B cell (primary cell): Measurements from ENCODE around the gene SLC16A12. TPM values are rescaled to one million over a fixed set of nuclear protein-coding genes. Genes with fewer than 3 reads are reported as not detected.
"Not testable (repeated sequence)": the region's sequence is repeated elsewhere in the genome, so short reads cannot be mapped to it uniquely, and the experiment has no call there.

Experiments used
- ATAC-seq: fragments of 200-7000 bp; cut with Tn5 transposase; one replicate; pipeline ENCODE4 v1.10.0; 2021; ENCODE audit warnings: low read depth, mild to moderate bottlenecking, moderate number of reproducible peaks, moderate library complexity
- CTCF ChIA-PET: fragments of 350-600 bp; sonication (Branson Sonifier 250); formaldehyde crosslinking; loops from one replicate; lab custom pipeline; 2021; ENCODE audit warnings: antibody characterized with exemption, inconsistent platforms; lab: Charles Lee
- POLR2A ChIA-PET: fragments of 350-600 bp; sonication (Branson Sonifier 250); formaldehyde crosslinking; loops from one replicate; lab custom pipeline; 2021; ENCODE audit warnings: antibody characterized with exemption; lab: Charles Lee
- DNase-seq: peaks from one replicate; pipeline ENCODE4 v3.0.0; 2013
- H2AFZ ChIP-seq: 2 replicates; pipeline ENCODE4 v1.6.1; 2012; ENCODE audit warnings: mild to moderate bottlenecking, low read depth, low read length; ENCODE audit not compliant: insufficient read depth, poor library complexity, severe bottlenecking
- H3K27ac ChIP-seq, 2 donors: 1 replicate in 1 of 2; 2 replicates in 1 of 2; pipeline ENCODE4 v1.5.1; 2012 to 2013; ENCODE audit warnings: low read length in 2 of 2, mild to moderate bottlenecking in 2 of 2, moderate library complexity in 1 of 2
- H3K27me3 ChIP-seq, 4 experiments: fragments of 200-600 bp in 1 of 4; sonication (generic) in 1 of 4; replicated peaks in 1 of 4; 1 replicate in 2 of 4; 2 replicates in 2 of 4; pipeline versions ENCODE4 v1.6.1 to v1.7.0; 2013 to 2016; ENCODE audit warnings: low read length in 3 of 4, mild to moderate bottlenecking in 2 of 4, mixed read lengths in 1 of 4, moderate library complexity in 1 of 4; ENCODE audit not compliant: insufficient read depth in 4 of 4, control insufficient read depth in 3 of 4; ENCODE audit errors: control extremely low read depth in 1 of 4
- H3K36me3 ChIP-seq, 2 experiments: replicated peaks in 1 of 2; 1 replicate in 1 of 2; 2 replicates in 1 of 2; pipeline versions ENCODE4 v1.6.1 to v1.7.1; 2013; ENCODE audit warnings: low read length in 1 of 2; ENCODE audit not compliant: insufficient read depth in 2 of 2, control insufficient read depth in 1 of 2; ENCODE audit errors: control extremely low read depth in 1 of 2, extremely low read depth in 1 of 2
- H3K4me1 ChIP-seq, 2 donors: fragments of 200-600 bp in 1 of 2; sonication (generic) in 1 of 2; 1 replicate in 1 of 2; 2 replicates in 1 of 2; pipeline versions ENCODE4 v1.5.1 to v1.6.1; 2013 to 2017; ENCODE audit warnings: low read length in 2 of 2; ENCODE audit not compliant: control insufficient read depth in 2 of 2, insufficient read depth in 2 of 2
- H3K4me2 ChIP-seq: replicated peaks from 2 replicates; pipeline ENCODE3; 2012; ENCODE audit warnings: mild to moderate bottlenecking, low read depth, low read length; ENCODE audit not compliant: poor library complexity, severe bottlenecking
- H3K4me3 ChIP-seq, 5 experiments: fragments of 200-600 bp in 1 of 5; sonication (generic) in 1 of 5; 1 replicate in 3 of 5; 2 replicates in 2 of 5; pipeline versions ENCODE4 v1.5.1 to v1.7.0; 2011 to 2016; ENCODE audit warnings: low read length in 4 of 5, mild to moderate bottlenecking in 4 of 5, low read depth in 2 of 5, control low read depth in 1 of 5, moderate library complexity in 1 of 5; ENCODE audit not compliant: insufficient read depth in 1 of 5; ENCODE audit errors: control extremely low read depth in 1 of 5, extremely low read depth in 1 of 5
- H3K79me2 ChIP-seq: fragments of 200-600 bp; sonication (generic); one replicate; pipeline ENCODE4 v1.6.0; 2016; ENCODE audit warnings: low read length; ENCODE audit not compliant: control insufficient read depth, insufficient read depth
- H3K9ac ChIP-seq: fragments of 200-600 bp; sonication (generic); 2 replicates; pipeline ENCODE4 v1.6.1; 2017; ENCODE audit warnings: mild to moderate bottlenecking, low read length, moderate library complexity
- H3K9me3 ChIP-seq, 3 donors: one replicate each; pipeline versions ENCODE4 v1.6.1 to v1.7.1; 2013; ENCODE audit warnings: low read length in 2 of 3; ENCODE audit not compliant: control insufficient read depth in 2 of 3, insufficient read depth in 1 of 3; ENCODE audit errors: control extremely low read depth in 1 of 3
- H4K20me1 ChIP-seq: 2 replicates; pipeline ENCODE4 v1.6.0; 2012; ENCODE audit warnings: mild to moderate bottlenecking, low read length; ENCODE audit not compliant: insufficient read depth, control insufficient read depth, poor library complexity, severe bottlenecking
- H3K27ac Mint-ChIP-seq: one replicate; pipeline ENCODE4 v1.8.0; 2021; ENCODE audit warnings: mixed read lengths
- H3K27me3 Mint-ChIP-seq: one replicate; pipeline ENCODE4 v1.8.0; 2021; ENCODE audit warnings: mixed read lengths
- H3K4me1 Mint-ChIP-seq: one replicate; pipeline ENCODE4 v1.8.0; 2021; ENCODE audit warnings: mixed read lengths
- H3K4me3 Mint-ChIP-seq: one replicate; pipeline ENCODE4 v1.8.0; 2021; ENCODE audit warnings: mixed read lengths
- H3K9me3 Mint-ChIP-seq: one replicate; pipeline ENCODE4 v1.8.0; 2022; ENCODE audit warnings: mixed read lengths; ENCODE audit not compliant: insufficient read depth
- EZH2 ChIP-seq: IDR thresholded peaks from 2 replicates; pipeline ENCODE4 v1.6.1; 2012; ENCODE audit warnings: borderline replicate concordance, low read depth, mild to moderate bottlenecking, moderate library complexity, low read length; ENCODE audit not compliant: insufficient read depth, poor library complexity, severe bottlenecking
- WGBS: methylation state at CpG from one replicate; pipeline ENCODE4 v1.1.5; 2013; ENCODE audit warnings: missing lambda C conversion rate; ENCODE audit not compliant: insufficient coverage; 5-methylcytosine and 5-hydroxymethylcytosine counted together
- intact Hi-C: fragments of 100-400 bp; cut with micrococcal nuclease; formaldehyde crosslinking; loops from one replicate; pipeline ENCODE4 v1.10.0; 2022
- polyA plus RNA-seq: library from polyadenylated mRNA; depleted of rRNA; stranded (reverse); fragments of >200 nt; gene quantifications from 2 replicates; pipeline ENCODE4 v1.2.3, GENCODE V29; 2012
- total RNA-seq, 2 donors: library from RNA; stranded (reverse); fragments of 120-200 nt in 1 of 2; gene quantifications; 1 replicate in 1 of 2; 2 replicates in 1 of 2; pipeline versions ENCODE4 v1.2.3 to v1.2.4, GENCODE V29; 2013 to 2022
- TF ChIP-seq, protein P1 (sequence below): fragments of 200-600 bp; IDR thresholded peaks from one replicate; pipeline ENCODE4 v1.8.0; 2022; ENCODE audit warnings: antibody characterized with exemption, mild to moderate bottlenecking

Gene SLC16A12
- total and polyA plus RNA-seq, 2 donors (not counting 1 experiment from before 2014, with no cell fraction given), result not detected

DNA sequence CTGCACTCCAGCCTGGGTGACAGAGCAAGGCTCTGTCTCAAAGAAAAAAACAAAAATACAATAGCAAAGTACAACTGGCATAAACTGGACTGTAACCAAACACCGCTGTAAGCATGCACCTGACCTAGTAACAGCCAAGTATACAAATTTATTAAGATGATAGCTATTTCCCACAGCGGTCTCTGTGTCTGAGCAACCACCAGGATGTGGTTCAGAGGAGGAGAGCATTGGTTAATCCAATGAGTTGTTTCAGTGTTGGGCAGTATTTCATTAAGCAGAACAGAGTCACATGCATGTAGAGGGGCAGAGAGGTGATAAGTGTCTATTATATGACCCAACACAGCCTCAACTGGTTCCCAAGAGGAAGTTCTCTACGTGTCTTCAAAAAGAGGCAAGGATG is 4.0 kb downstream of the SLC16A12 start:
- no peak overlapping the region for H3K9ac ChIP-seq
- H3K9me3 ChIP-seq, result no peaks in the 10 kb centered on the region
- H3K79me2 ChIP-seq, result no peaks in the 10 kb centered on the region
- peaks cover 5 to 14% of the 10 kb centered on the region in 2 donors for H3K4me1 ChIP-seq
- intact Hi-C loops, result no loop called here
- H2AFZ ChIP-seq, result no peak overlapping the region
- no peaks in the 10 kb centered on the region for H3K9me3 Mint-ChIP-seq
- peaks cover 45% of the 10 kb centered on the region for H3K27me3 Mint-ChIP-seq
- H3K4me1 Mint-ChIP-seq, result peaks cover 16% of the 10 kb centered on the region
- H3K4me3 ChIP-seq, result no peak overlapping the region
- TF ChIP-seq EZH2, result no peak
- TF ChIP-seq, protein P1, sequence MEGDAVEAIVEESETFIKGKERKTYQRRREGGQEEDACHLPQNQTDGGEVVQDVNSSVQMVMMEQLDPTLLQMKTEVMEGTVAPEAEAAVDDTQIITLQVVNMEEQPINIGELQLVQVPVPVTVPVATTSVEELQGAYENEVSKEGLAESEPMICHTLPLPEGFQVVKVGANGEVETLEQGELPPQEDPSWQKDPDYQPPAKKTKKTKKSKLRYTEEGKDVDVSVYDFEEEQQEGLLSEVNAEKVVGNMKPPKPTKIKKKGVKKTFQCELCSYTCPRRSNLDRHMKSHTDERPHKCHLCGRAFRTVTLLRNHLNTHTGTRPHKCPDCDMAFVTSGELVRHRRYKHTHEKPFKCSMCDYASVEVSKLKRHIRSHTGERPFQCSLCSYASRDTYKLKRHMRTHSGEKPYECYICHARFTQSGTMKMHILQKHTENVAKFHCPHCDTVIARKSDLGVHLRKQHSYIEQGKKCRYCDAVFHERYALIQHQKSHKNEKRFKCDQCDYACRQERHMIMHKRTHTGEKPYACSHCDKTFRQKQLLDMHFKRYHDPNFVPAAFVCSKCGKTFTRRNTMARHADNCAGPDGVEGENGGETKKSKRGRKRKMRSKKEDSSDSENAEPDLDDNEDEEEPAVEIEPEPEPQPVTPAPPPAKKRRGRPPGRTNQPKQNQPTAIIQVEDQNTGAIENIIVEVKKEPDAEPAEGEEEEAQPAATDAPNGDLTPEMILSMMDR, result no peak
- H3K4me3 Mint-ChIP-seq, result no peak overlapping the region
- peaks cover 0 to 35% (median 24%) of the 10 kb centered on the region in 4 experiments for H3K27me3 ChIP-seq
- no peak overlapping the region for H3K27ac ChIP-seq
- POLR2A ChIA-PET, result no interaction called here
- ATAC-seq, result no peak
- 67% methylated on average over 1 of the region's 3 CpGs for WGBS
- no peaks in the 10 kb centered on the region for H3K36me3 ChIP-seq
- H3K4me2 ChIP-seq, result no peak overlapping the region
- H3K27ac Mint-ChIP-seq, result no peak overlapping the region
- no peak for DNase-seq
- H4K20me1 ChIP-seq, result no peaks in the 10 kb centered on the region
- CTCF ChIA-PET, result no interaction called here

DNA sequence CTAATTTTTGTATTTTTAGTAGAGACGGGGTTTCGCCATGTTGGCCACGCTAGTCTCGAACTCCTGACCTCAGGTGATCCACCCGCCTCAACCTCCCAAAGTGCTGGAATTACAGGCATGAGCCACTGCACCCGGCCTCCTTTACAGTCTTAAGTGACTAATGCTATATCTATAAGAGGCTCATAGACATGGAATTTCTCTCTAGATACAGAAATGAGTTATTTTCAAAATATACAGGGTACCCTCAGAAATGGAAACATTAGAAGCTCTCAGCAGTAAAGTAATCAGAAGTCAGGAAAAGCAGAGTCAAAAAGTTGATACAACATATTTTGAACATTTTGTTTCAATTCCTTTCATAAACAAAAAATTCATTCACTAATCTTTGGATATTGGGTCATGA is 5.7 kb downstream of the SLC16A12 start:
- H3K4me1 Mint-ChIP-seq, H3K4me1 ChIP-seq, H3K4me2 ChIP-seq, H3K27ac ChIP-seq, H3K27ac Mint-ChIP-seq, H3K9me3 ChIP-seq, H3K36me3 ChIP-seq, H3K4me3 ChIP-seq, DNase-seq, H3K4me3 Mint-ChIP-seq, H2AFZ ChIP-seq, H3K9me3 Mint-ChIP-seq, ATAC-seq, H3K79me2 ChIP-seq, H3K9ac ChIP-seq, POLR2A ChIA-PET, H4K20me1 ChIP-seq, intact Hi-C loops, CTCF ChIA-PET: not testable (repeated sequence)
- H3K27me3 ChIP-seq, result peaks cover 0 to 25% (median 19%) of the 10 kb centered on the region in 4 experiments
- no CpG with 5 or more reads among the region's 6 CpGs for WGBS
- peaks cover 39% of the 10 kb centered on the region for H3K27me3 Mint-ChIP-seq
